Stomach (tissue), 9 donors: ENCODE measurements around the gene SLC17A2. TPM values are rescaled to one million over a fixed set of nuclear protein-coding genes. Genes with fewer than 3 reads are reported as not detected.

Source experiments
- DNase-seq, 2 donors: peaks; one replicate each; pipeline versions ENCODE4 v3.0.0 to v3.0.0-alpha.2; 2013 to 2019
- H3K27ac ChIP-seq, 5 donors: fragments of 200-600 bp in 4 of 5; sonication (generic) in 4 of 5; one replicate each; pipeline ENCODE4 v1.5.1; 2013 to 2019; ENCODE audit warnings: mild to moderate bottlenecking in 1 of 5, moderate library complexity in 1 of 5
- H3K27me3 ChIP-seq, 3 donors: fragments of 200-600 bp; sonication (generic); one replicate each; pipeline ENCODE4 v1.5.1; 2017 to 2019; ENCODE audit warnings: mixed run types in 1 of 3
- H3K36me3 ChIP-seq, 4 donors: fragments of 200-600 bp; sonication (generic); 1 replicate in 3 of 4; 2 replicates in 1 of 4; pipeline ENCODE4 v1.5.1; 2016 to 2019
- H3K4me1 ChIP-seq, 4 donors: fragments of 200-600 bp; sonication (generic); one replicate each; pipeline ENCODE4 v1.5.1; 2016 to 2019
- H3K4me3 ChIP-seq, 4 donors: fragments of 200-600 bp; sonication (generic) in 3 of 4; one replicate each; pipeline ENCODE4 v1.5.1; 2016 to 2019; ENCODE audit warnings: mild to moderate bottlenecking in 1 of 4
- H3K9me3 ChIP-seq, 4 donors: fragments of 200-600 bp; sonication (generic); one replicate each; pipeline ENCODE4 v1.5.1; 2016 to 2019
- CTCF ChIP-seq, 7 experiments: fragments of 450-650 bp in 4 of 7; fragments of 200-600 bp in 3 of 7; sonication (generic) in 3 of 7; IDR thresholded peaks; one replicate each; pipeline ENCODE4 v1.5.1; 2016 to 2019; ENCODE audit warnings: antibody characterized with exemption in 7 of 7, control low read depth in 2 of 7, mild to moderate bottlenecking in 1 of 7
- EP300 ChIP-seq: sonication (generic); formaldehyde crosslinking; IDR thresholded peaks from one replicate; pipeline ENCODE4 v1.6.1; 2017; ENCODE audit warnings: antibody characterized with exemption
- POLR2A ChIP-seq, 4 donors: fragments of 450-650 bp; IDR thresholded peaks; one replicate each; pipeline ENCODE4 v1.6.1; 2016; ENCODE audit warnings: antibody characterized with exemption in 4 of 4, control low read depth in 2 of 4, mild to moderate bottlenecking in 1 of 4, moderate library complexity in 1 of 4
- POLR2AphosphoS5 ChIP-seq, 3 donors: sonication (generic); formaldehyde crosslinking; IDR thresholded peaks; one replicate each; pipeline ENCODE4 v1.6.1; 2016; ENCODE audit warnings: antibody characterized with exemption in 3 of 3
- WGBS, 5 donors: extraction: QIAGEN DNeasy Blood & Tissue Kit in 3 of 5; methylation state at CpG; one replicate each; pipeline versions ENCODE4 v1.1.5 to v1.1.7; 2013 to 2018; 5-methylcytosine and 5-hydroxymethylcytosine counted together
- intact Hi-C: fragments of 100-400 bp; cut with DNase I; formaldehyde crosslinking; loops from one replicate; pipeline ENCODE4 v1.15.1; 2023; ENCODE audit warnings: low total_unique reads
- polyA plus RNA-seq, 3 donors: library from polyadenylated mRNA; stranded (reverse); fragments of 200-250 nt; gene quantifications; one replicate each; pipeline ENCODE4 v1.2.3, GENCODE V29; 2013
- total RNA-seq, 5 donors: library from RNA; depleted of rRNA; stranded (reverse); fragments of >200 nt; gene quantifications; one replicate each; pipeline versions ENCODE4 v1.1.0 to v1.2.3, GENCODE V29; 2014 to 2016
- donor health status: healthy with polysubstance abuse.
- donor health status: Bipolar disorder and iron deficiency.
- donor health status: healthy.

Gene SLC17A2
- total and polyA plus RNA-seq, 8 donors: not detected

- peak overlapping the region; percentile 53 to 57 (median 55) for H3K4me3 ChIP-seq
- H3K4me1 ChIP-seq: peaks cover 27 to 47% (median 40%) of the 10 kb centered on the region in 4 donors
- H3K27ac ChIP-seq: peak overlapping the region; percentile 88 to 93 (median 91)
- WGBS, 5 donors: 58 to 71% (median 63%) methylated on average over 3 of the region's 3 CpGs
- no peak for TF ChIP-seq CTCF (IDR thresholded peaks at IDR 0.05)
- no peak for TF ChIP-seq EP300
- TF ChIP-seq POLR2A (IDR thresholded peaks at IDR 0.05): no peak
- no peak for TF ChIP-seq POLR2AphosphoS5 (IDR thresholded peaks at IDR 0.05)
- H3K9me3 ChIP-seq: peaks cover 0 to 7% (median 0%) of the 10 kb centered on the region in 4 donors
- H3K27me3 ChIP-seq: no peaks in the 10 kb centered on the region
- intact Hi-C loops: no loop called here
- H3K36me3 ChIP-seq: peaks cover 6 to 20% (median 17%) of the 10 kb centered on the region in 4 donors
- peak in 1 of 2 donors; percentile 13 for DNase-seq
Observed at GRCh38 chr6:25961619-25962148, 31.2 kb upstream of the SLC17A2 start.

- intact Hi-C loops: no loop called here
Observed at GRCh38 chr6:25960734-25961133, 30.2 kb upstream of the SLC17A2 start.

GRCh38 chr6:25959890-25960536 is 29.5 kb upstream of the SLC17A2 start:
- H3K36me3 ChIP-seq: peaks cover 0 to 6% (median 4%) of the 10 kb centered on the region in 4 donors
- intact Hi-C loops: no loop called here
- no peak for DNase-seq
- H3K27me3 ChIP-seq: no peaks in the 10 kb centered on the region
- TF ChIP-seq CTCF (IDR thresholded peaks at IDR 0.05) (no peak), EP300 (no peak), POLR2A (IDR thresholded peaks at IDR 0.05) (no peak), POLR2AphosphoS5 (IDR thresholded peaks at IDR 0.05) (no peak)
- peaks cover 0 to 7% (median 0%) of the 10 kb centered on the region in 4 donors for H3K9me3 ChIP-seq
- H3K27ac ChIP-seq: no peak overlapping the region
- H3K4me3 ChIP-seq: no peak overlapping the region
- 60 to 72% (median 68%) methylated on average over 2 of the region's 2 CpGs for WGBS, 5 donors
- peaks cover 22 to 30% (median 26%) of the 10 kb centered on the region in 4 donors for H3K4me1 ChIP-seq

More at GRCh38 chr6:25960734-25961133, 30.2 kb upstream of the SLC17A2 start:
- Histone ChIP-seq H3K4me1 (peaks cover 23 to 37% (median 31%) of the 10 kb centered on the region in 4 donors), H3K27ac (no peak overlapping the region), H3K9me3 (peaks cover 0 to 7% (median 0%) of the 10 kb centered on the region in 4 donors), H3K4me3 (no peak overlapping the region), H3K27me3 (no peaks in the 10 kb centered on the region), H3K36me3 (peaks cover 0 to 10% (median 10%) of the 10 kb centered on the region in 4 donors)
- 87 to 94% (median 93%) methylated on average over 3 of the region's 3 CpGs for WGBS, 5 donors
- TF ChIP-seq POLR2AphosphoS5 (IDR thresholded peaks at IDR 0.05): no peak
- TF ChIP-seq CTCF (IDR thresholded peaks at IDR 0.05): no peak
- TF ChIP-seq POLR2A (IDR thresholded peaks at IDR 0.05): no peak
- TF ChIP-seq EP300: no peak
- no peak for DNase-seq

- Histone ChIP-seq H3K27ac (no peak overlapping the region), H3K9me3 (peaks cover 0 to 7% (median 0%) of the 10 kb centered on the region in 4 donors), H3K27me3 (no peaks in the 10 kb centered on the region), H3K4me1 (peaks cover 10 to 17% (median 15%) of the 10 kb centered on the region in 4 donors), H3K36me3 (no peaks in the 10 kb centered on the region), H3K4me3 (no peak overlapping the region)
- intact Hi-C loops: no loop called here
- DNase-seq: no peak
- TF ChIP-seq POLR2AphosphoS5 (IDR thresholded peaks at IDR 0.05) (no peak), CTCF (IDR thresholded peaks at IDR 0.05) (no peak), POLR2A (IDR thresholded peaks at IDR 0.05) (no peak), EP300 (no peak)
- WGBS, 5 donors: 63 to 80% (median 76%) methylated on average over 3 of the region's 3 CpGs
Observed at GRCh38 chr6:25958700-25959162, 28.2 kb upstream of the SLC17A2 start.
